B cell (primary cell): ENCODE measurements around the gene CWF19L2.
"Not testable (repeated sequence)": the region's sequence is repeated elsewhere in the genome, so short reads cannot be mapped to it uniquely, and the experiment has no call there.

Experiments used
- CTCF ChIP-seq: fragments of 200-600 bp; IDR thresholded peaks from one replicate; pipeline ENCODE4 v1.8.0; 2022; ENCODE audit warnings: antibody characterized with exemption, mild to moderate bottlenecking
- EZH2 ChIP-seq: IDR thresholded peaks from 2 replicates; pipeline ENCODE4 v1.6.1; 2012; ENCODE audit warnings: borderline replicate concordance, low read depth, mild to moderate bottlenecking, moderate library complexity, low read length; ENCODE audit not compliant: insufficient read depth, poor library complexity, severe bottlenecking

- not testable (repeated sequence) for TF ChIP-seq CTCF, EZH2
Observed at GRCh38 chr11:107390701-107391100, 66.9 kb downstream of the CWF19L2 start.
